Stimulated activated CD8-positive, alpha-beta memory T cell treated with anti-CD3 and anti-CD28 coated beads, Interleukin-4, amount 100 ng/mL, for 48 hours (primary cell): ENCODE measurements around the gene ZNF326.
"Not testable (repeated sequence)": the region's sequence is repeated elsewhere in the genome, so short reads cannot be mapped to it uniquely, and the experiment has no call there.

Experiments used
- DNase-seq: peaks from one replicate; pipeline ENCODE4 v3.0.0-alpha.2; 2020

Gene ZNF326

GRCh38 chr1:89998306-89998705 is 3.4 kb downstream of the ZNF326 start:
- DNase-seq: no peak

GRCh38 chr1:89999208-89999607 is 4.3 kb downstream of the ZNF326 start:
- no peak for DNase-seq

GRCh38 chr1:89999628-90000027 is 4.7 kb downstream of the ZNF326 start:
- no peak for DNase-seq

- DNase-seq: no peak
Measured at GRCh38 chr1:90000934-90001676, 6.2 kb downstream of the ZNF326 start.

- DNase-seq: no peak
Measured at GRCh38 chr1:90007979-90008404, 13.1 kb downstream of the ZNF326 start.

- no peak for DNase-seq
Measured at GRCh38 chr1:90012300-90012699, 17.4 kb downstream of the ZNF326 start.

GRCh38 chr1:90023691-90024090 is 28.8 kb downstream of the ZNF326 start:
- DNase-seq: no peak

- DNase-seq: no peak
Measured at GRCh38 chr1:90027281-90027680, 32.4 kb downstream of the ZNF326 start.

GRCh38 chr1:90039652-90040051 is 44.7 kb downstream of the ZNF326 start:
- no peak for DNase-seq

- DNase-seq: no peak
Measured at GRCh38 chr1:90043586-90043985, 48.7 kb downstream of the ZNF326 start.

GRCh38 chr1:90044346-90044745 is 49.4 kb downstream of the ZNF326 start:
- DNase-seq: no peak

GRCh38 chr1:90045853-90046563 is 51.1 kb downstream of the ZNF326 start:
- peak; percentile 35 for DNase-seq

- no peak for DNase-seq
Measured at GRCh38 chr1:90046635-90047034, 51.7 kb downstream of the ZNF326 start.

GRCh38 chr1:90048043-90048442 is 53.1 kb downstream of the ZNF326 start:
- no peak for DNase-seq

- DNase-seq: not testable (repeated sequence)
Measured at GRCh38 chr1:90062700-90063643, 68.1 kb downstream of the ZNF326 start.

- not testable (repeated sequence) for DNase-seq
Measured at GRCh38 chr1:90064109-90064508, 69.2 kb downstream of the ZNF326 start.

GRCh38 chr1:90067194-90067931 is 72.5 kb downstream of the ZNF326 start:
- DNase-seq: no peak

- no peak for DNase-seq
Measured at GRCh38 chr1:90068611-90069280, 73.8 kb downstream of the ZNF326 start.

- DNase-seq: no peak
Measured at GRCh38 chr1:90074137-90074536, 79.2 kb downstream of the ZNF326 start.

GRCh38 chr1:90074566-90074965 is 79.7 kb downstream of the ZNF326 start:
- no peak for DNase-seq

- no peak for DNase-seq
Measured at GRCh38 chr1:90074970-90075391, 80.1 kb downstream of the ZNF326 start.

- no peak for DNase-seq
Measured at GRCh38 chr1:90083995-90084394, 89.1 kb downstream of the ZNF326 start.
